HS-27A (cell line): Measurements from ENCODE around the gene TTPAL.

ENCODE experiments used
- DNase-seq: peaks from one replicate; pipeline ENCODE4 v3.0.0-alpha.2; 2012; ENCODE audit warnings: low read depth, missing footprints

The TTPAL gene

GRCh38 chr20:44442298-44443070, 33.2 kb upstream of the TTPAL start:
- DNase-seq: no peak

- DNase-seq: no peak
These were observed 29.6 kb upstream of the TTPAL start for GRCh38 chr20:44445742-44446710.

GRCh38 chr20:44447827-44448419, 27.8 kb upstream of the TTPAL start:
- no peak for DNase-seq

- DNase-seq: no peak
These were observed 26.7 kb upstream of the TTPAL start for GRCh38 chr20:44448753-44449546.

GRCh38 chr20:44449864-44450263, 25.8 kb upstream of the TTPAL start:
- no peak for DNase-seq

- no peak for DNase-seq
These were observed 25.3 kb upstream of the TTPAL start for GRCh38 chr20:44450281-44450889.

GRCh38 chr20:44450903-44451450, 24.7 kb upstream of the TTPAL start:
- no peak for DNase-seq

- DNase-seq: no peak
These were observed 21.2 kb upstream of the TTPAL start for GRCh38 chr20:44454306-44454963.

GRCh38 chr20:44455126-44455525, 20.5 kb upstream of the TTPAL start:
- DNase-seq: no peak

- DNase-seq: no peak
These were observed 19.1 kb upstream of the TTPAL start for GRCh38 chr20:44456611-44457010.

GRCh38 chr20:44457016-44457415, 18.7 kb upstream of the TTPAL start:
- no peak for DNase-seq

GRCh38 chr20:44459271-44459670, 16.4 kb upstream of the TTPAL start:
- DNase-seq: no peak

- no peak for DNase-seq
These were observed 14.9 kb upstream of the TTPAL start for GRCh38 chr20:44460795-44461141.

- DNase-seq: no peak
These were observed 14.4 kb upstream of the TTPAL start for GRCh38 chr20:44461142-44461802.

GRCh38 chr20:44461803-44462174, 13.9 kb upstream of the TTPAL start:
- DNase-seq: no peak

GRCh38 chr20:44463466-44463865, 12.2 kb upstream of the TTPAL start:
- no peak for DNase-seq

- no peak for DNase-seq
These were observed 11.2 kb upstream of the TTPAL start for GRCh38 chr20:44464514-44464913.

GRCh38 chr20:44465001-44465560, 10.6 kb upstream of the TTPAL start:
- DNase-seq: no peak

GRCh38 chr20:44467289-44467883, 8.3 kb upstream of the TTPAL start:
- no peak for DNase-seq
